HG03460 (cell line): ENCODE measurements around the gene IRAK2.

Source experiments
- ATAC-seq: cut with Tn5 transposase; IDR thresholded peaks from one replicate; pipeline ENCODE4 v1.9.1; 2021; ENCODE audit not compliant: unreplicated experiment

IRAK2 gene

DNA sequence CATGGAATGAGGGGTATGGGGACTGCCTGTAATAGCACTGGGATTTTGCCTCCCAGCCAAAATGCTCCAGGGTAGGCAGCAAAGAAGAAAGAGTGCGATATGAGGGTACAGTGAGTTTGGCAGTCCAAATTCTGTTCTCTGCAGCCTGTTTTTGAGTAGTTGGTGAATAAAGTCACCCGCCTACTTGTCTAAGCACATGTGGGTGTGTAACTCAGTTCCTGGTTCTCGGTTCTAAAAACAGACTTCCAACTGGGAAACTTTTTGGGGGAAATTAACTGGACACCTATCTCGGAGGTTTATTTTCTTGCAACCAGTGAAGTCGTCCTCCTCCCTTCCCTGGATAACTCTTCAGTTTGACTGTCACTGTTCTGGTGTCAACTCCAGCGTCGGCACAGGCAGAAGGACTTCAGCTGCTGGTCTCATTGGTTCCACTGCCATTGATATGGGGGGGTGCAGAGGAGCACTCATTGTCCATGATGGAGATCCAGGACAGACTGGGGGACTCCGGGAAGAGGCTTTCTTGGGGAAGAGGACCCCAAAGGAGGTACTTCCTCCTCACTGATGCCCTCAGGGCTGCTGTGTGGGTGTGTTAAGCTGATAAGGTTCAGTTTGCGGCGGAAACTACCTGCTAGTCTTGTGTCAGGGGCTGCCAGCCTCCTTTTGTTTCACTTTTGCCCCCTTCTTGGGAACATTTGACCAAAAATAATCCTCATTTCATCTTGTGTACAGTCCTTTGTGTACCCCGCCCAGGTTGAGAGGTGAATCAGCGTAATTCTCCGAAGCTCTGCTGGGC is 114.9 kb downstream of the IRAK2 start:
- no peak for ATAC-seq

DNA sequence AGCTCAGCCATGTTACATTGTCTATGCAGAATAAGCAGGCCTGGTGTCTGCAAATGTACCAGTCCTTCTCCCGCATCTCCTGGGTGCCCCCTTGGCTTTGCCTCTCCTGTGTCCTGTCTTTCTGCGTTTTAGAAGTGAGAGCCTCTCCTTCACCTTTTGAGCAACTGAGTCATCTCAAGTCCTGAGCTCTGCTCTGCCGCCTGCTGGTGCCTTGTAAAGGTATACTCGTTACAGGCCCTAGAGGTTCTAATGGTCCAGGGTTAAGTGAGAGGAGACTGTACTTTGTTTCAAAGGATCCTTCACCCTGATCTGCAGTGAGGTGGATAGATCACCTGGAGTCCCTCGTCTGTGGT is 115.4 kb downstream of the IRAK2 start:
- no peak for ATAC-seq

DNA sequence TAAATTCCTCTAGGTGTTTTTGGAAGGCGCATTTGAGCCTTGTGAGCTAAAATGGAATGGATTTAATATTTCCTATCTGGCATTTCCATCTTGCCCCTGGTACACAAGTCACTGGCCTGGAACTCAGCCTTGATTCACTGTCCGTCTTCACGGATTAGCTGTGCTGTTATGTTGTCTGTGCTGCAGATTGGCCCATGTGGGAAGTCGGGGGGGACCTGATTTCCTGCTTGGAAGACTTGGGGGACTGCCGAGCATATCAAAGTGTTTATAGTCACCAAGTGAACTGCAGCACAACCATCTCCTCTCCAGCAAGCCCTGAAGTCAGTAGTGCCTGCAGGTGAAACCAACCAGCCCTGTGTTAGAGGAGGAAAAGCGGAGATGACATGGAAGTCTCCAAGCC is 115.9 kb downstream of the IRAK2 start:
- ATAC-seq: no peak

GRCh38 chr3:10281951-10282350 is 117.2 kb downstream of the IRAK2 start:
- ATAC-seq: no peak

GRCh38 chr3:10283638-10284037 is 118.9 kb downstream of the IRAK2 start:
- ATAC-seq: no peak

GRCh38 chr3:10284496-10284895 is 119.8 kb downstream of the IRAK2 start:
- ATAC-seq: no peak

DNA sequence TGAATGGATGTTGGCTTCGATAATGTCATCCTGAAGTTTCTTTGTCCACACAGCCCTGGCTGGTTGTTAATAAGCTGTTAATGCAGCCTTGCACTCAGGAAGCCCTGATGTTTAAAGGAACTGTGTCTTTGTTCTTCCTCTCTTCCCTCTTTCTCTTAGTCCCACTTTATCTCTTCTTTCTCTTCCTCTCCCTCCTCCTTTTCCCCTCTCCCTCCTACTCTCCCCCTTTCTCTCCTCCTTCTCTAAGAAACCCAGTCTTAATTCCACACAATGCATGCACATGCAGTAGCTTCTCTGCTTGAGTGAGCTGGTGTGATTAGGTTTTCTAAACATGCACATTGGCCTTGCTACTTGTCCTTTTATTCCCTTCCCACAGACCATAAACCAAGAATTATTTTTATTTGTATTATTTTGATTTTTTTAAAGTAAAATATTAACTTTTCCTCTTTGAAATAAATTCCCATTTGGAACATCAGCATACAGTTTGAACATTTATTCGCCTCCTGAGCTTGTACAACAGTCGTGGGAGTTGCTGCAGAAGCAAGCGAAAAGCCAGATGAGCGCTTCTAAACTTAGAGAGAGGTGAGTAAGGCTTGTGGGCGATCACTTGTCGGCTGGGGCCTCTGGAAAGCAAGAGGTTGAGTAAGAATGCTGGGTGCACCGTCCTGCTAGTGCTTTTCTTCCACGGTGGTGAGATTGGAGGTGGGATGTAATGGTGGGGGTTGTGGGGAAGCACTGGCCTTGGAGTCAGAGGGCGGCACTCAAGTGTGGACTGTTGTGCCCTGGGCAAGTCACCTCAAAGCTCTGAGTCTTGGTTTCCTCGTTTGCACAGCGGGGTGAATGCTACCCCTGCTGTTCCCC is 120.8 kb downstream of the IRAK2 start:
- ATAC-seq: no peak

DNA sequence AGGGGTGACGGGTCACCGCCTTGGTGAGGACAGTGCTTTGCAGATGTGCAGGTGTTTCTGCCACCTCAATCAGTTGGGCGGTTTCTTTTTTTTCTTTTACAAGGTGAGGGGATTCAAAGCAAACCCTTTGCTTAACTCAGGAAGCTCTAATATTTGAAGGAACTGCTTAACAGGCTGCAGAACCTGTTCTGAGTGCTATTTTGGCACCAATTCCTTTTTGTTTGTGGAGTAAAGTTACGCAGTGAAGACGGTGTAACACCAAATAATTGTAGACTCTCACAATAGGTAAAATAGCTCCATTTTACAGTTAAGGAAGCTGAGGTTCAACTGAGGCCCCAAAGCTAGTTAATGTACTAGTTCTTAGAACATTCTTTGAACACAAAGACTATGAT is 121.4 kb downstream of the IRAK2 start:
- no peak for ATAC-seq

GRCh38 chr3:10286596-10287295 is 122.0 kb downstream of the IRAK2 start:
- no peak for ATAC-seq

DNA sequence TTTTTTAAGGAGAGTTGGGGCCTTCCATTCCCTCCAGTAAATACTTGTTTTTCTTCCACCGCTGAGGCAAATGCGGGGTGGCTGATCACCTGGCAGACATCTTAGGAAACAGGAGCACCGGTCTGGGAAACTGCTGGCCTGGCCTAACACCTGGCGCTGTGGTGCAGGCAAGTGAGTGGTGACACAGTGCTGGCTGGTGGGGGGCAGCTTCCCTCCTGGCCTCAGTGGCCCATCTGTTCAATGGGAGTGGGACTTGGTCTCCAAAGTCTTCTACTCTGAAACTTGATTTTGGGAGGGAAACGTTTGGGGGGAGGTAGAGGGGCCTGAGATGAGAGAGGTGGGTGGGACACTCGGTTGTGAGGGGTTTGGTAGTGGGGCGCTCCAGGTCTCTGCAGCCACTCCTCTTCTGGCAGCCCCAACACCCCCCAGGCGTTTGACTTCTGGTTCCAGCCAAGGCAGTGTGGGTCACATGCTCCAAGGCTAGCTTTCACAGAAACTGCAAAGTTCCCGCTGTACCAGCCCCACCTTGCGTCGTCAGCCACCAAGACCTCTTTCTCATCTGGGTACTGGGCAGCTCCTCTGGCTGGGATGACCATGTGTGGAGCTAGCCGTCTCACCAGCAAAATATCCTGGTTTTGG is 123.3 kb downstream of the IRAK2 start:
- ATAC-seq: no peak

GRCh38 chr3:10288575-10288960 is 123.8 kb downstream of the IRAK2 start:
- ATAC-seq: no peak

- ATAC-seq: no peak
Measured at GRCh38 chr3:10289077-10289476, 124.4 kb downstream of the IRAK2 start.

DNA sequence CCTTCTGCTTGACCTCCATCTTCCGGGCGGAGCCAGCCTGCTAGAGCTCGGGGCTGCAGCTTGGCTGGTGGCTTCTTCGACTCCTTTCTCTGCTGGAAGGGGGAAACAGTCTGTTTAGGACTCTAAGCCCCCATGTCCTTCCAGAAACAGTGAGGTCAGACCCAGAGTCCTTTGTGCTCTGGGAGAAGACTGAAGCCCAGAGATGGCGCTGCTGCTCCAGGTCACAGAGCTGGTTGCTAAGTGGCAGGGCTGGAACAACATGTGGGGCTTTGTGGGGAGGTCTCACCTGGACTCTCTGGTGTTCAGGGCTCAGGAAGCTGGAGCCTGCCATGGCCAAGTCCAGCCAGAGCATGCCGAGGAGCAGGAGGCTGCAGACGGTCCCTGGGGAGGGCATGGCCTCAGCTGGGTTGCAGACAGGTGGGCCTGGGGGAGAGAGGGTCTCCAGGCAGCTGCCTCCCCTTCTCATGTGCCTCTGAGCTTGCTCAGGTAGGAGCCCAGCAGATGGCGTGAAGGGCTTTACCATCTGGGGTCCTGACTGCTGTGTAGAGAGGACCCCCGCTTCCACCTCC is 125.2 kb downstream of the IRAK2 start:
- ATAC-seq: no peak

- ATAC-seq: no peak
Measured at GRCh38 chr3:10290481-10291176, 125.9 kb downstream of the IRAK2 start.

DNA sequence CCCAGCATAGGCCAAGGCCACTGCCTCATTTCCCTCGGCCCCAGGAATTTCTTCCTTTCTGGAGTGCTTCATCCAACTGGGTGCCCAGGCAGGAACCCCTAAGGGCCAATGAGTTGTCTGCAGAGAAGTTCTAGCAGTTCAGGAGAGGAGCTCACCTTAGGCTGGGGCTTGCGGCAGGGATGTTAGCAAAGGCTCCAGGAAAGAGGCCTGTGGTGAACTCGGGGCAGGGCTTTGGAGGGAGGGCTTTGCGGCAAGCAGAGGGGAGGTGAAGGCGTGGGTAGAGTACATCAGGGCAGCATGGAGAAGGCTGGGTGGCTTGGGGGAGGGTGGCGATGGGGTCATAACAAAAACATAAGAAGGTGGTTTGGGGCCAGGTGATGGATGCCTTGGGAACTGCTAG is 126.9 kb downstream of the IRAK2 start:
- no peak for ATAC-seq

- ATAC-seq: peak; percentile 78
Measured at GRCh38 chr3:10292505-10293419, 128.0 kb downstream of the IRAK2 start, which contains the start of gene GHRL. Gene GHRL, minus strand, starts transcription at chr3:10292947. Its CDS starts 2,767 bp downstream, at chr3:10290180.
